ENCODE data around the gene KMT5C.

DNA sequence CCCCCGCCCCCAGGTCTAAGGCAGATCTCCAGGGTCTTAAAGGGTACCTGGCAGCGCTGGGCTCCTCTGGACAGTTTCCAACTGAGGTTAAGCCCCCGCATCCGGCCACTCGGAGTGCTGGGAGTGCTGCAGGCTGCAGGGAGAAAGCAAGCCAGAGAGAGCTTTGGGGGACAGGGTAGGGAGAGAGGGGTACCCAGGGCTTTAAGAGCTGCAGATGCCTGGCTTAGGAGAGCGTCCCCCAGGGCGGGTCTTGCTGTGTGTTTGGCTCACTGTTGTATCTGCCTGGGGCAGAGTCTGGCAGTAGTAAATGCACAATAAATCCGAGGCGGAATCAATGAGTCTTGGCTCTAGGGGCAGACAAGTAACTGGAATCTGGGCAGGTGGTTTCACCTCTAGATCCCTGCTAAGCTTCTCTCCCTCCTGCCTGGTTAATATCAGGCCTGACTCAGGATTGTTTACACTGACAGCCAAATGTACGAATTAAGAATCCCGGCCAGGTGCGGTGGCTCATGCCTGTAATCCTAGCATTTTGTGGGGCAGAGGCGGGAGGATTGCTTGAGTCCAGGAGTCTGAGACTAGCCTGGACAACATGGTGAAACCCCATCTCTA is 15.6 kb downstream of the KMT5C start:
- TF ChIP-seq, protein P1, sequence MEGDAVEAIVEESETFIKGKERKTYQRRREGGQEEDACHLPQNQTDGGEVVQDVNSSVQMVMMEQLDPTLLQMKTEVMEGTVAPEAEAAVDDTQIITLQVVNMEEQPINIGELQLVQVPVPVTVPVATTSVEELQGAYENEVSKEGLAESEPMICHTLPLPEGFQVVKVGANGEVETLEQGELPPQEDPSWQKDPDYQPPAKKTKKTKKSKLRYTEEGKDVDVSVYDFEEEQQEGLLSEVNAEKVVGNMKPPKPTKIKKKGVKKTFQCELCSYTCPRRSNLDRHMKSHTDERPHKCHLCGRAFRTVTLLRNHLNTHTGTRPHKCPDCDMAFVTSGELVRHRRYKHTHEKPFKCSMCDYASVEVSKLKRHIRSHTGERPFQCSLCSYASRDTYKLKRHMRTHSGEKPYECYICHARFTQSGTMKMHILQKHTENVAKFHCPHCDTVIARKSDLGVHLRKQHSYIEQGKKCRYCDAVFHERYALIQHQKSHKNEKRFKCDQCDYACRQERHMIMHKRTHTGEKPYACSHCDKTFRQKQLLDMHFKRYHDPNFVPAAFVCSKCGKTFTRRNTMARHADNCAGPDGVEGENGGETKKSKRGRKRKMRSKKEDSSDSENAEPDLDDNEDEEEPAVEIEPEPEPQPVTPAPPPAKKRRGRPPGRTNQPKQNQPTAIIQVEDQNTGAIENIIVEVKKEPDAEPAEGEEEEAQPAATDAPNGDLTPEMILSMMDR (IDR thresholded peaks at IDR 0.05), result no peak
- no peak for TF ChIP-seq EZH2 (IDR thresholded peaks at IDR 0.05; ENCODE audit: borderline replicate concordance, insufficient read depth, low read depth, low read length, poor library complexity, severe bottlenecking)

All from B cell (primary cell).